ENCODE data around the gene TNNI3K.

Gene TNNI3K

GRCh38 chr1:74396462-74396861 is 161.3 kb downstream of the TNNI3K start:
- no peak for DNase-seq

DNA sequence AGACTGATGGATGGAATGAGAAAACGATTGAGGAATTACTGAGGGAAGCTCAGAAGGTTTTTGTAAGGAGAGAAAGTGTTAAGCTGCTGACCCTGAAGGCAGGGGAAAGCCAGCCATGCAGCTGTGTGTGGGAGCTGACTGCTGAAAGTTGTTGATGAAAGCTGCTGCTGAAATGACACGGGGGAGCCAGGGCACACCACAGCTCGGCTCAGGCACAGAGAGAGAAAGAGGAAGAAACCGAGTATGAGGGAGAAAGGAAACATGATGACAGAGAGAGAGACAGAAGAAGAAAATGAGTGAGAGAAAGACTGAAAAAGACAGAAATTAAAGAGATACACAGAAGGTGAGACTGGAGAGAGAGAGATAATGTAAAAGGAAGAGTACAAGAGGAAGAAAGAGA is 161.7 kb downstream of the TNNI3K start:
- DNase-seq: no peak

- no peak for DNase-seq
Observed at GRCh38 chr1:74399249-74399648, 164.1 kb downstream of the TNNI3K start.

DNA sequence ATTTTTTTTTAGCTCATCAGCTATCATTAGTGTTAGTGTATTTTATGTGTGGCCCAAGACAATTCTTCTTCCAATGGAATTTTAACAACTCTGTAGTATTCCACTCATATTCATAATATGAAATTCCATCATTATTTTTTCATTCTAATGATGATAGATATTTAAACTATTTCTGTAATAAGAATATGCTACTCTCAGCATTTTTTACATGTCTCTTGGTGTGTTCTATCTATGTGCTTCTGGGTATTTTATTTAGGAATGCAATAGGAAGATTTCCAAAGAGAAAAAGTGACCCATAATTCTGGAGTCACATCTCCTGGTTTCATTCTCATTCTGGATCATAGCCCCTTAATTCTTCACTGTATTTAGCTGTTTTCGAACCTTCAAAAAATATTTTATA is 167.7 kb downstream of the TNNI3K start:
- DNase-seq: no peak

GRCh38 chr1:74403606-74404005 is 168.4 kb downstream of the TNNI3K start:
- no peak for DNase-seq

GRCh38 chr1:74406759-74407158 is 171.6 kb downstream of the TNNI3K start:
- DNase-seq: no peak

GRCh38 chr1:74407902-74408301 is 172.7 kb downstream of the TNNI3K start:
- no peak for DNase-seq

DNA sequence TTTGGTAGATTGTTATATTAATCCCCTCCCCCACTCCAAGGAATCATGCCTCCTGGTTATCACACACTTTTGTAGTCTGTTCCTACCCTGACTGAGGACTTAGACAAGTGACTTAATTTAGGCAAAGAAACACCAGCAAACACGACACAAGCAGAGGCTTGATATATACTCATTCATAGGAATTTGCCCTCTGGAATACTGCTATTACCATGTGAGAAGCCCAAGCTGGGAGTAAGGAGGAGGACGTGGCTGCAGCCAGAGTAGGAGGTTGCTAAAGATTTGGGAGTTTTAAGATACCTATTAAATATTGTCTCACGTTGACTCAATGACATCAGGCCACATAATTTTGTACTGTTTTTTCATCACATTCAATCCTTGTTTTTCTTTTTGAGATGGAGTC is 177.1 kb downstream of the TNNI3K start:
- no peak for DNase-seq

DNA sequence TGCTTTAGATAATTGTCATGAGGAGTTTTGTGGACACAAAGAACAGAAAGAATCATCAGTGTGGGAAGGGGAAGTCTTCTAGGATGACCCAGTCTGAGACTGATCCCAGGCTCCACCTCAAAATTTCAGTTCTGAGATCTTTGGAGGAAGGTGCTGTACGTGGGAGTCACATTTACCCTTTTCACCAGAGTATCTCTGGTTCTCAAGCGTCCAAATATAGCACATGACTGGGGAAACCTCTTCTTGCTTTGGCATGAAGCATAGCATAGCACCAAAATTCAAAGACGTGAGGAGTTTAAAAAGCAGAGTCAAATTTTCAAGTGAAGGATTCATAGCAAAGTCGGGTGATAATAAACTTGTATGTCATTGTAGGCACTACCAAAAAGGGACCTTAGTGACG is 180.7 kb downstream of the TNNI3K start:
- no peak for DNase-seq

DNA sequence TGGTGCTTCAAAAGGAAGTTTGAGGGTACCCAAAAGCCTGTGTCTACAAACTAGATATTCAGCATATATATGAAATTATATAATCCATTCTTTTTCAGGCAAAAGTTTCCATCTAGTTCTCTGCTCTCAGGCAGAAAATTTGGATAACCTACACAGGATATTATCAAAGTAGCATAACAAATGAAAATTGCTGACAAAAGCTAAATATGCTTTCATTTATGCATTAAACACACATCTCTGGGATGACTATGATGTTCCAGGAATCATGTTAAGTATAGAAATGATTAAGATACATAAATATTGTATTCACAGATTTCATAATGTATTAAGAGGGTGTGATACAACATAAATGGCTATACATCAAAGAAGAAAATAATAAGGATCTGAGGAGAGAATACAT is 184.4 kb downstream of the TNNI3K start:
- no peak for DNase-seq

DNA sequence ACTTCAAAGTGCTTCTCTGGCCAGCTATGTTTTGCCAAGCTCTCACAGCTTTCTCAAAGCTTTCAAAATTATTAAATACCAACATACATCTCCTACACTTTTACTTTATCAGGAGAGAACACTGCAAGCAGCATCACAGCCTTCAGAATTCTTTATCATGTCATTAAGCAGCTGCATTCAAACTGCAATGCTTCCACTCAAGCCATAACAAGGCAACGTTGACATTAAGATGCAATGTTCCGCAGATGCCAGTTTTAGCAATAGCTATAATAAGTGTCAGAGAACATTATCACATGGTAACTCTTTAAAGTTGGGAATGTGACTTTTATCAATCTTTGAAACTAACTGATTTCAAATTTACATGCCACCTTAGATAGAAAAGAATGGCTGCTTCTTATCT is 185.3 kb downstream of the TNNI3K start:
- DNase-seq: no peak

- DNase-seq: no peak
Observed at GRCh38 chr1:74422421-74423292, 187.5 kb downstream of the TNNI3K start.

- DNase-seq: no peak
Observed at GRCh38 chr1:74423471-74423870, 188.3 kb downstream of the TNNI3K start.

- no peak for DNase-seq
Observed at GRCh38 chr1:74425676-74426075, 190.5 kb downstream of the TNNI3K start.

DNA sequence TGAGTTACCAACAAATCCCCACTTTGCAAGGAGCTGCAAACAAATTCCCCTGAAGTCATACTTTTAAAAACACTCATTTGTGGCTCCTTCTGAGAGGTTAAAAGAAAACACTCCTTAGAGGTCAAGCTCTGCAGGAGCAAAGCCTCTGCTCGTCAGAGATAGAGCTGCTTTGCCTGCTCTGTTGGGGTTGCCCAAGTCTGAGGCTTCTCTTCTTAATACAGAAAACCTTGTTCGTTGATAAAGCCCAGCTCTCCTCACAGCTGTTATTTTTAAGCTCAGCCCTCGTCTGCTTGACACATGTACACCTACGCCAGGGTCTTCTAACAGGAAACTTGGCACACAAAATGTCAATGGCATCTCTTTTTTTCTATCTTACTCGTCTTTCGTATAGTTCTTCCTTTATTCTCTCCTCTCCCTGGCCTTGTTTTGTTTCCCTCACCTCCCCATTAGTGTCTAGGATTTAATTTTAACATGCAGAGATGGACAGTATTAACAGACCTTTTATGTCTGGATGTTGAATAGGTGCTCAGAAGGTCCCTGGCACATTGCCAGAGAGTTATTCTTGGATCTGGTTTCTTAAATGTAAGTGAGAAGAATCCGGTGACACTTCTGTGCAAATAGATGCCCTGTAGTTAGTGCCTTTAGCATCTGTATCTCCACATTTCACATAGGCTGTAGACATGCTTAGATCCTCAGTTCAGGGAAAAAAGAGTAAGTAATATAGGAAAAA is 191.2 kb downstream of the TNNI3K start:
- DNase-seq: no peak

DNA sequence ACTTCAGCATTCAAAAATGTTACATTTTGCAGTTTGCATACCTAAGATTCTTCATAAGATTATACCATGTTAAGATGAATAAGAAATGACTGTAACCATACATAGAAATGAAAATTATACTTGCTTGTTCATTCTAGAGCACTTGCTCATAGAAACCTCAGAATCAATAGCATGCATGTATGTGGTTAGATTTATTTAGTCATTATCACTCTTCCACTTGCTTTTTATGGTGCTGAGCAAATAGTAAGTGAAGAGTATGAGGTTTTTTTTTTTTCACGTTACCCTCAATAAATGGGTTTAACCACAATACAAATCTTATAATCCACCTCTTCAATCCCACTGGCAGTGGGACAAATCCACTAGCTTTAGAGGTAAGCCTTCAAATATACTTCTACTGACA is 192.5 kb downstream of the TNNI3K start:
- no peak for DNase-seq

DNA sequence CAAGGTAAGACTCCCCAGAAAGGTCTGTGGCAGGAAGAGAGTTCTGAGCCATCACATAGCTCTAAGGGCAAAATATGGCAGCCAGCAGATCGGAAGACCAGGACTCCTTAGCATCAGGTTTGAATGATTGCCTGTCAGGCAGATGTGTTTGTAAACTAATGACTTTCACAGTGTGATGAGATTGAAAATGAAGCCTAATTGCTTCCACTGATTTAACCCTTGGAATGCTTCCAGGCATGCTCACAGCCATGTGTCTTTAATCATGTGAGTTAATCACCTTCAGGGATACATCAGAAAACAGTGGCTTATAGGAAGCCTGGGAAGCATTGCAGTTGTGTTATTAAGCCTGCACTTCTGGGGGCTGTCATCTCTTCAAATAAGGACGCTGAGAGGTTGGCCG is 194.4 kb downstream of the TNNI3K start:
- DNase-seq: no peak

- DNase-seq: no peak
Observed at GRCh38 chr1:74430342-74430934, 195.3 kb downstream of the TNNI3K start.

GRCh38 chr1:74431531-74431930 is 196.3 kb downstream of the TNNI3K start:
- no peak for DNase-seq

DNA sequence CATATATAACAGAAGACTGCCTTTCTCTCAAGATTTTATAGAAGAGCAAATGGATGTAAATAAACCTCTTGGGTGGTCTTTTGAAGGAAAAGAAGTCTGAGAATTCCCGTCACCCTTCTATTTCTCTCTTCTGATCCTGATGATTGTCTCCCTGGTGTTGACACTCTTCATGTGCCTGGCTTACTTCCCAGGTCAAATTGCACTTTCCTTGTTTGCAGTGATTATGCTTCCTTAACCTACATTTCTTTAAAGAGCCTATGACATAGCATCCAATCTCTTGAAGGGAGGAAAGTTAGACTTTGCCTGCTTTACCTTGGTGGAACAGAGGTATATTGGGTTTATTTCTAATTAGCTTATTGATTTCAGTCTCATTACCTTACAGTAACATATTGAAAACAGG is 197.1 kb downstream of the TNNI3K start:
- no peak for DNase-seq

DNA sequence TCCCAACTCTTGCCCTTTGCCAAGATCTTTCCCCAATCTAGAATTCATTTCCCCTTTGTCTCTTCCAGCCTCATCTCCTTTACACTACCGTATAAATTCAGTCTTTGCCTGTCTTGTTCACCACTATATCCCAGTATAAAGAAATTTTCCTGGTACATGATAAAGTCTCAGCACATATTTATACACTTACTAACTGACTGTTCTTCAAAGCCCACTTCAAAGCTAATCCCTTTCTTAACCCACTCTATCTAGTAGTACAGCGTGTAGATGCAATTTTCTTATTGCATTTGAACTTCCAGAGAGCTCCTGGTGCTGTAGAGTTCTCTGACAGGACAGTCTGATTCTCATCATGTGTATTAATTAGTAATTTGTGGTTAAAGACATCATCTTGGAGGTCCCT is 199.1 kb downstream of the TNNI3K start:
- no peak for DNase-seq

- DNase-seq: no peak
Observed at GRCh38 chr1:74436078-74436477, 200.9 kb downstream of the TNNI3K start.

- DNase-seq: no peak
Observed at GRCh38 chr1:74437035-74437434, 201.8 kb downstream of the TNNI3K start.

- no peak for DNase-seq
Observed at GRCh38 chr1:74452035-74452434, 216.8 kb downstream of the TNNI3K start.

Measured in CD4-positive, alpha-beta T cell treated with Interleukin-17A for 4 hours (primary cell).